Peyer's patch (tissue), 4 donors: Measurements from ENCODE around the gene FTO.

Experiments
- CTCF ChIP-seq, 6 experiments: fragments of 450-650 bp in 4 of 6; fragments of 200-600 bp in 2 of 6; sonication (generic) in 1 of 6; IDR thresholded peaks; one replicate each; pipeline ENCODE4 v1.5.1; 2017 to 2019; ENCODE audit warnings: antibody characterized with exemption in 6 of 6, mild to moderate bottlenecking in 3 of 6, moderate library complexity in 1 of 6
- POLR2A ChIP-seq, 2 donors: fragments of 450-650 bp; IDR thresholded peaks; one replicate each; pipeline ENCODE4 v1.5.1; 2017; ENCODE audit warnings: antibody characterized with exemption in 2 of 2, mild to moderate bottlenecking in 2 of 2, moderate library complexity in 2 of 2

GRCh38 chr16:53863861-53864260, 159.9 kb downstream of the FTO start:
- TF ChIP-seq CTCF (IDR thresholded peaks at IDR 0.05): no peak
- TF ChIP-seq POLR2A (IDR thresholded peaks at IDR 0.05): no peak
